ENCODE measurements around the gene UTP18. TPM values are rescaled to one million over a fixed set of nuclear protein-coding genes. Genes with fewer than 3 reads are reported as not detected.

UTP18 gene
- total RNA-seq, 1 experiment from 2014 or later, result 64.2 TPM

- POLR2A ChIA-PET (ENCODE audit: unreplicated experiment), result no interaction called here
- H2AFZ ChIP-seq (ENCODE audit: low read length), result no peak overlapping the region
- H3K9me2 ChIP-seq (replicated peaks; ENCODE audit: low read length), result no peaks in the 10 kb centered on the region
- no peak overlapping the region for H3K9ac ChIP-seq (ENCODE audit: low read length)
- no TSS peak for BruUV-seq (replicated peaks)
- H3K9me3 ChIP-seq (ENCODE audit: low read length), result peaks cover 4% of the 10 kb centered on the region; the same call in 1 of the 2 replicates
- ATAC-seq, result no peak
- CTCF ChIA-PET, result no interaction called here
- peaks cover 17% of the 10 kb centered on the region for H3K36me3 ChIP-seq (ENCODE audit: low read depth, low read length)
- H3K4me2 ChIP-seq (ENCODE audit: low read length), result no peak overlapping the region
- intact Hi-C loops (cut with micrococcal nuclease), result no loop called here
- H3K27me3 ChIP-seq (ENCODE audit: low read length), result no peaks in the 10 kb centered on the region
- H3K4me1 ChIP-seq (ENCODE audit: insufficient read depth, low read length), result 0 out of 2 replicates have a peak, but pooled peaks cover 3% of the 10 kb centered on the region
- peaks cover 7% of the 10 kb centered on the region; the same call in 1 of the 2 replicates for H4K20me1 ChIP-seq (ENCODE audit: low read length)
- H3K79me2 ChIP-seq (ENCODE audit: low read length), result peaks cover 68% of the 10 kb centered on the region
- TF ChIP-seq EZH2 (IDR thresholded peaks at IDR 0.05; ENCODE audit: low read length, unreplicated experiment) (no peak), EZH2phosphoT487 (IDR thresholded peaks at IDR 0.05; ENCODE audit: borderline replicate concordance, low read length) (no peak), CTCF (conservative IDR thresholded peaks at IDR 0.05; ENCODE audit: low read depth, low read length) (no peak)
- no peak overlapping the region for H3K4me3 ChIP-seq (ENCODE audit: low read length)
- H3F3A ChIP-seq (ENCODE audit: low read length, unreplicated experiment), result no peaks in the 10 kb centered on the region
- H3K27ac ChIP-seq (ENCODE audit: low read length), result no peak overlapping the region
- DNase-seq, result no peak
Measured at GRCh38 chr17:51231999-51232398, 28.3 kb upstream of the UTP18 start.

- CTCF ChIA-PET, result no interaction called here
- peaks cover 7% of the 10 kb centered on the region; the same call in 1 of the 2 replicates for H4K20me1 ChIP-seq (ENCODE audit: low read length)
- POLR2A ChIA-PET (ENCODE audit: unreplicated experiment), result no interaction called here
Measured at GRCh38 chr17:51234162-51234561, 26.2 kb upstream of the UTP18 start.

More at GRCh38 chr17:51234162-51234561, 26.2 kb upstream of the UTP18 start:
- no peak overlapping the region for H3K4me2 ChIP-seq (ENCODE audit: low read length)
- H3K79me2 ChIP-seq (ENCODE audit: low read length), result peaks cover 67% of the 10 kb centered on the region
- no peaks in the 10 kb centered on the region for H3K4me1 ChIP-seq (ENCODE audit: insufficient read depth, low read length)
- ATAC-seq, result no peak
- H3F3A ChIP-seq (ENCODE audit: low read length, unreplicated experiment), result no peaks in the 10 kb centered on the region
- no peak for DNase-seq
- peaks cover 4% of the 10 kb centered on the region; the same call in 1 of the 2 replicates for H3K9me3 ChIP-seq (ENCODE audit: low read length)
- no peak overlapping the region for H3K27ac ChIP-seq (ENCODE audit: low read length)
- H3K9me2 ChIP-seq (replicated peaks; ENCODE audit: low read length), result no peaks in the 10 kb centered on the region
- intact Hi-C loops (cut with micrococcal nuclease), result no loop called here
- H3K27me3 ChIP-seq (ENCODE audit: low read length), result no peaks in the 10 kb centered on the region
- H3K36me3 ChIP-seq (ENCODE audit: low read depth, low read length), result peaks cover 17% of the 10 kb centered on the region
- TF ChIP-seq CTCF (conservative IDR thresholded peaks at IDR 0.05; ENCODE audit: low read depth, low read length) (no peak), EZH2 (IDR thresholded peaks at IDR 0.05; ENCODE audit: low read length, unreplicated experiment) (no peak), EZH2phosphoT487 (IDR thresholded peaks at IDR 0.05; ENCODE audit: borderline replicate concordance, low read length) (no peak)
- H3K9ac ChIP-seq (ENCODE audit: low read length), result no peak overlapping the region
- no peak overlapping the region for H2AFZ ChIP-seq (ENCODE audit: low read length)
- H3K4me3 ChIP-seq (ENCODE audit: low read length), result no peak overlapping the region
- no TSS peak for BruUV-seq (replicated peaks)
